ENCODE results near the gene SFI1.

Gene SFI1

GRCh38 chr22:31583861-31584485 lies 87.6 kb downstream of the SFI1 start (continued):
- TF ChIP-seq ZNF830 (tag by site-specific recombination; IDR thresholded peaks at IDR 0.05; ENCODE audit: low read depth) (no peak), ZNF449 (tag by site-specific recombination; IDR thresholded peaks at IDR 0.05) (no peak)

- Histone ChIP-seq H3K27ac (ENCODE audit: extremely low read depth, low read depth, low read length) (no peak overlapping the region), H3K4me1 (ENCODE audit: control insufficient read depth, insufficient read depth, low read length) (no peaks in the 10 kb centered on the region), H3K9me3 (ENCODE audit: control insufficient read depth, insufficient read depth, low read depth, low read length) (no peaks in the 10 kb centered on the region), H3K36me3 (ENCODE audit: control insufficient read depth in 2 of 2, insufficient read depth in 1 of 2, low read length in 2 of 2) (peaks cover 8 to 61% of the 10 kb centered on the region in 2 experiments; a peak in 2 of 3 replicates), H3K4me3 (ENCODE audit: low read depth, low read length) (no peak overlapping the region)
- TF ChIP-seq GLI2 (tag by site-specific recombination; IDR thresholded peaks at IDR 0.05; ENCODE audit: borderline replicate concordance, low read depth) (no peak), MEIS1 (CRISPR knock-in tag; IDR thresholded peaks at IDR 0.05; ENCODE audit: borderline replicate concordance) (no peak), ZBTB21 (tag by site-specific recombination; IDR thresholded peaks at IDR 0.05) (no peak), ZNF404 (tag by site-specific recombination; IDR thresholded peaks at IDR 0.05) (no peak), ZNF26 (tag by site-specific recombination; IDR thresholded peaks at IDR 0.05) (no peak)
- CTCF ChIA-PET, result interaction anchor here (1.0 to 2.7 kb wide), 2 partner anchors 28 to 386 kb away, joined by 3 to 12 read pairs; no protein-coding TSS in a partner anchor
- POLR2A ChIA-PET, result interaction anchor here (0.6 kb wide), 1 partner anchor 12 kb away, joined by 4 read pairs; no protein-coding TSS in a partner anchor
Measured at GRCh38 chr22:31584804-31585160, 88.4 kb downstream of the SFI1 start.

- Histone ChIP-seq H3K9me3 (ENCODE audit: control insufficient read depth, insufficient read depth, low read depth, low read length) (no peaks in the 10 kb centered on the region), H3K27ac (ENCODE audit: extremely low read depth, low read depth, low read length) (no peak overlapping the region), H3K4me3 (ENCODE audit: low read depth, low read length) (no peak overlapping the region), H3K36me3 (ENCODE audit: control insufficient read depth in 2 of 2, insufficient read depth in 1 of 2, low read length in 2 of 2) (peaks cover 8 to 57% of the 10 kb centered on the region in 2 experiments; a peak in 2 of 3 replicates), H3K4me1 (ENCODE audit: control insufficient read depth, insufficient read depth, low read length) (no peaks in the 10 kb centered on the region)
- ChIA-PET POLR2A (no interaction called here), CTCF (interaction anchor here (1.0 to 2.7 kb wide), 2 partner anchors 29 to 385 kb away, joined by 3 to 12 read pairs; no protein-coding TSS in a partner anchor)
- TF ChIP-seq BCL6B (tag by site-specific recombination; IDR thresholded peaks at IDR 0.05) (no peak), ZNF26 (tag by site-specific recombination; IDR thresholded peaks at IDR 0.05) (no peak), OSR2 (tag by site-specific recombination; IDR thresholded peaks at IDR 0.05) (no peak), ZNF658 (tag by site-specific recombination; IDR thresholded peaks at IDR 0.05) (no peak), ZNF596 (tag by site-specific recombination; IDR thresholded peaks at IDR 0.05) (no peak), SALL2 (tag by site-specific recombination; IDR thresholded peaks at IDR 0.05; ENCODE audit: borderline replicate concordance) (no peak)
Measured at GRCh38 chr22:31585161-31585859, 89.0 kb downstream of the SFI1 start.
